Measurements from ENCODE around the gene TANK.

DNA sequence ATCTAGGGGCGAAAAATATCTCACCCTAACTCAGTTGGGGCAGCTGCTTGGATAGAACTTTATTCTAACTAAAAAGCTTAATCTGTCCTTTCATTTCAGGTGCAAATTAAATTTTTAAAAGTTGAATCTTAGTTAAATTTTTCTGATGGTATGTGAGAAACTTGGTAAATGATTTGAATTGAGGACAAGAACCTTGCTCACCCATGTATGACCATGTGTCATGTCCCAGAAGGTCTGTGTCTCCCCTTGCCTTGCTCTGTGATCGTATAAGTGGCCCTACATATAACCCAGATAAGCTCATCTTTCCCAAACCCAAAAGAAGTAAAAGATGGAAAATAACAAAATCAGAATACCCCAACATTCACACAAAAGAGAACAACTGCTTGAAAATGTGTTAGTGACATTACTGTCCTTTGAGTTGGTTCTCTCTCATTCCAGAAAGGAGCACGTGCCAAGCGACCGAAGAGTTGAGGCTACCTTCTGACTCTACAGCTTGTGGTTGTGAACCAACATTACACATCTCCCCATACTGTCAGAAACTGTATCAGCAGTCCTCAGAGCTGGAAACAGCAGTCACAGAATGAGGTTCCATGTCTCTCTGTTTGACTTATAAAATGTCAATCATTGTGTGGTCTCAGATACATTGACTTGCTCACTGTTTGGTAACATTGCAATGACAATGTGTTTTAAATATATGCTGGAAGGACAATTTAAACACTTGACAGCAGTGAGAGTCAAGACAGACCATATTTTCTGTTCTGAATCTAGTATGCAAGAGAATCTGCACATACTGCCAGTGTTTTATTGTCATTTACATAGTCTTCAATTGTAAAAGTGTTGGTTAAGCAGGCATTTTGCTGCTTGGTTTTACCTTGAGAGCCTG is 46.3 kb upstream of the TANK start:
- TF ChIP-seq, protein P1, sequence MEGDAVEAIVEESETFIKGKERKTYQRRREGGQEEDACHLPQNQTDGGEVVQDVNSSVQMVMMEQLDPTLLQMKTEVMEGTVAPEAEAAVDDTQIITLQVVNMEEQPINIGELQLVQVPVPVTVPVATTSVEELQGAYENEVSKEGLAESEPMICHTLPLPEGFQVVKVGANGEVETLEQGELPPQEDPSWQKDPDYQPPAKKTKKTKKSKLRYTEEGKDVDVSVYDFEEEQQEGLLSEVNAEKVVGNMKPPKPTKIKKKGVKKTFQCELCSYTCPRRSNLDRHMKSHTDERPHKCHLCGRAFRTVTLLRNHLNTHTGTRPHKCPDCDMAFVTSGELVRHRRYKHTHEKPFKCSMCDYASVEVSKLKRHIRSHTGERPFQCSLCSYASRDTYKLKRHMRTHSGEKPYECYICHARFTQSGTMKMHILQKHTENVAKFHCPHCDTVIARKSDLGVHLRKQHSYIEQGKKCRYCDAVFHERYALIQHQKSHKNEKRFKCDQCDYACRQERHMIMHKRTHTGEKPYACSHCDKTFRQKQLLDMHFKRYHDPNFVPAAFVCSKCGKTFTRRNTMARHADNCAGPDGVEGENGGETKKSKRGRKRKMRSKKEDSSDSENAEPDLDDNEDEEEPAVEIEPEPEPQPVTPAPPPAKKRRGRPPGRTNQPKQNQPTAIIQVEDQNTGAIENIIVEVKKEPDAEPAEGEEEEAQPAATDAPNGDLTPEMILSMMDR (CRISPR knock-in tag; IDR thresholded peaks at IDR 0.05): no peak
- TF ChIP-seq PHF21A (CRISPR knock-in tag; IDR thresholded peaks at IDR 0.05) (no peak), ZNF30 (CRISPR knock-in tag; IDR thresholded peaks at IDR 0.05) (no peak)

All from HepG2 (cell line).